Esophagus (tissue), 2 donors: ENCODE data around the gene C22orf42. TPM values are rescaled to one million over a fixed set of nuclear protein-coding genes. Genes with fewer than 3 reads are reported as not detected.
"Not testable (repeated sequence)": the region's sequence is repeated elsewhere in the genome, so short reads cannot be mapped to it uniquely, and the experiment has no call there.

ENCODE experiments used
- H3K27ac ChIP-seq, 2 donors: one replicate each; pipeline ENCODE4 v1.5.1; 2013; ENCODE audit warnings: low read depth in 2 of 2, mild to moderate bottlenecking in 2 of 2, inconsistent platforms in 1 of 2, low read length in 1 of 2, moderate library complexity in 1 of 2
- H3K27me3 ChIP-seq, 2 donors: one replicate each; pipeline ENCODE4 v1.6.1; 2013; ENCODE audit warnings: low read length in 2 of 2, control low read depth in 1 of 2, mild to moderate bottlenecking in 1 of 2; ENCODE audit not compliant: insufficient read depth in 2 of 2, control insufficient read depth in 1 of 2
- H3K36me3 ChIP-seq, 2 donors: one replicate each; pipeline ENCODE4 v1.6.1; 2013; ENCODE audit warnings: low read length in 1 of 2; ENCODE audit not compliant: control insufficient read depth in 2 of 2, insufficient read depth in 2 of 2
- H3K4me1 ChIP-seq, 2 donors: one replicate each; pipeline ENCODE4 v1.6.1; 2013; ENCODE audit warnings: low read length in 1 of 2; ENCODE audit not compliant: control insufficient read depth in 2 of 2, insufficient read depth in 2 of 2
- H3K4me3 ChIP-seq, 2 donors: one replicate each; pipeline ENCODE4 v1.5.1; 2013; ENCODE audit warnings: low read length in 2 of 2, mild to moderate bottlenecking in 2 of 2, low read depth in 1 of 2, moderate library complexity in 1 of 2
- H3K9me3 ChIP-seq, 2 donors: one replicate each; pipeline ENCODE4 v1.6.1; 2013; ENCODE audit warnings: mild to moderate bottlenecking in 2 of 2, low read depth in 1 of 2, low read length in 1 of 2, moderate library complexity in 1 of 2; ENCODE audit not compliant: control insufficient read depth in 2 of 2, insufficient read depth in 1 of 2
- WGBS, 2 donors: extraction: QIAGEN DNeasy Blood & Tissue Kit; methylation state at CpG; one replicate each; pipeline ENCODE4 v1.1.7; 2013; 5-methylcytosine and 5-hydroxymethylcytosine counted together
- polyA plus RNA-seq, 2 donors: library from polyadenylated mRNA; stranded (reverse); fragments of 200-250 nt; gene quantifications; one replicate each; pipeline ENCODE4 v1.2.3, GENCODE V29; 2013
- donor health status: healthy with polysubstance abuse.
- donor health status: Bipolar disorder and iron deficiency.

The C22orf42 gene
- polyA plus RNA-seq, 2 donors: not detected

- H3K4me3 ChIP-seq, H3K4me1 ChIP-seq, H3K27me3 ChIP-seq, H3K9me3 ChIP-seq, H3K27ac ChIP-seq, H3K36me3 ChIP-seq: not testable (repeated sequence)
- 30 to 43% methylated on average over 1 of the region's 1 CpG for WGBS, 2 donors
Observed at GRCh38 chr22:32138576-32138975, 20.5 kb downstream of the C22orf42 start.

GRCh38 chr22:32137731-32138324, 21.3 kb downstream of the C22orf42 start:
- Histone ChIP-seq H3K4me3 (peak overlapping the region; percentile 38 to 44), H3K27ac (peak overlapping the region in 1 of 2 donors; percentile 55)
- not testable (repeated sequence) for H3K36me3 ChIP-seq, H3K4me1 ChIP-seq, H3K9me3 ChIP-seq, H3K27me3 ChIP-seq
- 41 to 48% methylated on average over 16 of the region's 16 CpGs for WGBS, 2 donors

GRCh38 chr22:32136881-32137280, 22.2 kb downstream of the C22orf42 start:
- WGBS, 2 donors: 86 to 88% methylated on average over 4 of the region's 4 CpGs
- H3K27ac ChIP-seq, H3K4me1 ChIP-seq, H3K9me3 ChIP-seq, H3K36me3 ChIP-seq, H3K4me3 ChIP-seq, H3K27me3 ChIP-seq: not testable (repeated sequence)

GRCh38 chr22:32135958-32136357, 23.1 kb downstream of the C22orf42 start:
- H3K27me3 ChIP-seq, H3K4me1 ChIP-seq, H3K9me3 ChIP-seq, H3K36me3 ChIP-seq, H3K4me3 ChIP-seq: not testable (repeated sequence)
- WGBS, 2 donors: 63 to 67% methylated on average over 3 of the region's 3 CpGs
- peak overlapping the region in 1 of 2 donors; percentile 1 for H3K27ac ChIP-seq

- 90% methylated on average over 14 of the region's 14 CpGs for WGBS, 2 donors
- H3K4me1 ChIP-seq, H3K27me3 ChIP-seq, H3K9me3 ChIP-seq, H3K27ac ChIP-seq, H3K4me3 ChIP-seq, H3K36me3 ChIP-seq: not testable (repeated sequence)
Observed at GRCh38 chr22:32134796-32135195, 24.3 kb downstream of the C22orf42 start.

- 62 to 75% methylated on average over 1 of the region's 1 CpG for WGBS, 2 donors
- Histone ChIP-seq H3K36me3 (no peaks in the 10 kb centered on the region), H3K4me1 (no peaks in the 10 kb centered on the region), H3K4me3 (no peak overlapping the region), H3K27ac (no peak overlapping the region), H3K9me3 (peaks cover 0 to 2% of the 10 kb centered on the region in 2 donors), H3K27me3 (no peaks in the 10 kb centered on the region)
Observed at GRCh38 chr22:32132783-32133182, 26.3 kb downstream of the C22orf42 start.

GRCh38 chr22:32132126-32132525, 27.0 kb downstream of the C22orf42 start:
- whole genome bisulfite sequencing, 2 donors: 86 to 91% methylated on average over 11 of the region's 11 CpGs
- no peak overlapping the region for H3K4me3 ChIP-seq
- H3K9me3 ChIP-seq: no peaks in the 10 kb centered on the region

GRCh38 chr22:32130464-32130863, 28.6 kb downstream of the C22orf42 start:
- Histone ChIP-seq H3K27ac (no peak overlapping the region), H3K27me3 (no peaks in the 10 kb centered on the region), H3K4me3 (no peak overlapping the region), H3K9me3 (no peaks in the 10 kb centered on the region), H3K4me1 (no peaks in the 10 kb centered on the region), H3K36me3 (no peaks in the 10 kb centered on the region)
- whole genome bisulfite sequencing, 2 donors: 71 to 76% methylated on average over 2 of the region's 2 CpGs

More at GRCh38 chr22:32132126-32132525, 27.0 kb downstream of the C22orf42 start:
- Histone ChIP-seq H3K27ac (no peak overlapping the region), H3K36me3 (no peaks in the 10 kb centered on the region), H3K4me1 (no peaks in the 10 kb centered on the region), H3K27me3 (no peaks in the 10 kb centered on the region)

GRCh38 chr22:32127904-32128303, 31.2 kb downstream of the C22orf42 start:
- H3K9me3 ChIP-seq: no peaks in the 10 kb centered on the region
- H3K36me3 ChIP-seq: no peaks in the 10 kb centered on the region
- H3K27ac ChIP-seq: no peak overlapping the region
- WGBS, 2 donors: 71 to 74% methylated on average over 4 of the region's 4 CpGs
- no peaks in the 10 kb centered on the region for H3K4me1 ChIP-seq
- H3K27me3 ChIP-seq: no peaks in the 10 kb centered on the region
- no peak overlapping the region for H3K4me3 ChIP-seq

- no peaks in the 10 kb centered on the region for H3K27me3 ChIP-seq
- 77 to 78% methylated on average over 10 of the region's 10 CpGs for WGBS, 2 donors
- H3K36me3 ChIP-seq: no peaks in the 10 kb centered on the region
- no peak overlapping the region for H3K4me3 ChIP-seq
- H3K27ac ChIP-seq: no peak overlapping the region
- no peaks in the 10 kb centered on the region for H3K9me3 ChIP-seq
- H3K4me1 ChIP-seq: no peaks in the 10 kb centered on the region
Observed at GRCh38 chr22:32123657-32124056, 35.4 kb downstream of the C22orf42 start.
